GM19238 (cell line): ENCODE data around the gene PLEKHG4B.
"Not testable (repeated sequence)": the region's sequence is repeated elsewhere in the genome, so short reads cannot be mapped to it uniquely, and the experiment has no call there.

Source experiments
- DNase-seq: peaks from one replicate; pipeline ENCODE4 v3.0.0; 2011; ENCODE audit warnings: low spot score; ENCODE audit not compliant: insufficient read length

The PLEKHG4B gene

GRCh38 chr5:91556-92263, at the start of gene PLEKHG4B:
Gene PLEKHG4B, plus strand, starts transcription at chr5:92168. Its CDS starts 64 bp downstream, at chr5:92232.
- no peak for DNase-seq

GRCh38 chr5:42250-42649, 49.7 kb upstream of the PLEKHG4B start:
- DNase-seq: no peak

- DNase-seq: no peak
These were observed 43.8 kb upstream of the PLEKHG4B start for GRCh38 chr5:48192-48591.

- not testable (repeated sequence) for DNase-seq
These were observed 42.4 kb upstream of the PLEKHG4B start for GRCh38 chr5:49530-49929.

GRCh38 chr5:49953-50544, 41.9 kb upstream of the PLEKHG4B start:
- no peak for DNase-seq

GRCh38 chr5:50724-51499, 41.1 kb upstream of the PLEKHG4B start:
- no peak for DNase-seq

- no peak for DNase-seq
These were observed 40.5 kb upstream of the PLEKHG4B start for GRCh38 chr5:51500-51823.

- no peak for DNase-seq
These were observed 38.4 kb upstream of the PLEKHG4B start for GRCh38 chr5:53381-54174.

- no peak for DNase-seq
These were observed 37.7 kb upstream of the PLEKHG4B start for GRCh38 chr5:54175-54730.

- DNase-seq: no peak
These were observed 36.9 kb upstream of the PLEKHG4B start for GRCh38 chr5:54876-55569.

- DNase-seq: no peak
These were observed 35.2 kb upstream of the PLEKHG4B start for GRCh38 chr5:56561-57290.

- not testable (repeated sequence) for DNase-seq
These were observed 31.7 kb upstream of the PLEKHG4B start for GRCh38 chr5:60250-60649.

- DNase-seq: no peak
These were observed 21.5 kb upstream of the PLEKHG4B start for GRCh38 chr5:70440-70839.

GRCh38 chr5:72316-73180, 19.4 kb upstream of the PLEKHG4B start:
- not testable (repeated sequence) for DNase-seq

- DNase-seq: not testable (repeated sequence)
These were observed 18.9 kb upstream of the PLEKHG4B start for GRCh38 chr5:73181-73447.

GRCh38 chr5:73768-74502, 18.0 kb upstream of the PLEKHG4B start:
- DNase-seq: no peak

GRCh38 chr5:74503-75109, 17.4 kb upstream of the PLEKHG4B start:
- no peak for DNase-seq
